GM12892 (cell line): ENCODE results near the gene MAPK12.

Experiments
- POLR2A ChIP-seq: IDR thresholded peaks from 2 replicates; pipeline ENCODE4 v1.6.1; 2011; ENCODE audit warnings: low read depth, low read length, control low read depth
- POLR2AphosphoS5 ChIP-seq: IDR thresholded peaks from 2 replicates; pipeline ENCODE4 v1.6.1; 2011; ENCODE audit warnings: low read depth, low read length, control low read depth

DNA sequence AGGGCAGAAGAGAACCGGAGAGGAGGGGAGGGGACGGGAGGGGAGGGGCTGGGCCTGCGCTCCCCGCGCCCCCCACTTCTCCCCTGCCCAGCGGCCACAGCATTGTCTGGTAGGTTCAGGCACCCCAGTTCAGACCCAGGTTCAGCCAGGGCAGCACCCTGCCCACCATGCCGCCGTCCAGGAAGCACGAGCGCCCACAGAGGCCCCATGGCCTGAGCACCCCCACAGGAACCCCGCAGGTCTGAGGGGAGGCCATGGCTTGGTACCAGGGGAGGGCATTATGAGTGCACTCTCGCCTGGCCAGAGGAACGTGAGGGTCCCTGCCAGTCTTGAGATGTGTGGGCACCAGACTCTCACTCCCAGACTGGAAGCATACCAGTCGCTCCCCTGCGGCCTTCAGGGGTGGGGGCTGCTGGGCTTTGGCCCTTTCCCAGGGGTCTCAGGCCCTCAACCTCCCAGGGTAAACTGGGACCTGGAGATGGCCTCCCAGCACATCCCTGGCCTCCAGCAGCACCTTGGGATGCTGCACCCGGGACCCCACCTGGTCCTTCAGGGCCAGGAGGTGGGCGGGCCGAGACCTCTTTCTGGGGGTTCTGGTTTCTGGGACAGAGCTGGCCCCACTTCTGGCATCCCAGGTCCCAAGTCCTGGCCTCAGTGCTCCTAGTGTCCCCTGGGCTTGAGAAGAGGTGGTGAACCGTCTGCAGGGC, 46.6 kb upstream of the MAPK12 start:
- TF ChIP-seq POLR2A (no peak), POLR2AphosphoS5 (no peak)
